ENCODE data around the gene RIC8A.

Gene RIC8A

DNA sequence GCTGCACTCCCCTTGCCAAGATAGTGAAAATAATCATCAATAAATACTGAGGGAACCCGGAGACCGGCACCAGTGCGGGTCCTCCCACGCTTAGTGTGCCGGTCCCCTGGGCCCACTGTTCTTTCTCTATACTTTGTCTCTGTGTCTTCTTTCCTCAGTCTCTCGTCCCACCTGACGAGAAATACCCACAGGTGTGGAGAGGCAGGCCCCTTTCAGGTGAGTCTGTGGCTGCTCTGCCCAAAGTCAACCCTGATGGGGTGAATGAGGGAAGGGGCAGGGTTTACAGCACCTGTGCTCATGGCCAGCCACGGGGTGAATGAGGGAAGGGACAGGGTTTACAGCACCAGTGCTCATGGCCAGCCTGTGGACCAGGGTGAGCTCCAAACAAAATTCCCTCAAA, 5.0 kb upstream of the RIC8A start:
- Histone ChIP-seq H3K9me3 (ENCODE audit: insufficient read depth, low read depth, low read length) (no peaks in the 10 kb centered on the region), H3K9ac (ENCODE audit: low read depth, low read length, poor library complexity, severe bottlenecking) (no peak overlapping the region), H3K27me3 (ENCODE audit: insufficient read depth, low read length, poor library complexity, severe bottlenecking) (no peaks in the 10 kb centered on the region), H4K20me1 (ENCODE audit: insufficient read depth, low read length, poor library complexity, severe bottlenecking) (peaks cover 14% of the 10 kb centered on the region), H3K9me2 (replicated peaks; ENCODE audit: low read depth, low read length) (no peaks in the 10 kb centered on the region), H3F3A (ENCODE audit: low read depth) (peaks cover under 1% of the 10 kb centered on the region; the same call in 1 of the 2 replicates), H2AFZ (ENCODE audit: low read length) (no peak overlapping the region), H3K4me1 (ENCODE audit: insufficient read depth, low read length, poor library complexity, severe bottlenecking) (peaks cover 40% of the 10 kb centered on the region), H3K79me2 (ENCODE audit: insufficient read depth, low read length) (peaks cover 29% of the 10 kb centered on the region), H3K4me3 (ENCODE audit: low read length, poor library complexity, severe bottlenecking) (no peak overlapping the region), H3K36me3 (ENCODE audit: insufficient read depth, low read length) (no peaks in the 10 kb centered on the region), H3K4me2 (ENCODE audit: low read depth, low read length, poor library complexity, severe bottlenecking) (no peak overlapping the region)
- no peak for TF ChIP-seq EZH2phosphoT487 (IDR thresholded peaks at IDR 0.05; ENCODE audit: borderline replicate concordance)
- TF ChIP-seq, protein P1, sequence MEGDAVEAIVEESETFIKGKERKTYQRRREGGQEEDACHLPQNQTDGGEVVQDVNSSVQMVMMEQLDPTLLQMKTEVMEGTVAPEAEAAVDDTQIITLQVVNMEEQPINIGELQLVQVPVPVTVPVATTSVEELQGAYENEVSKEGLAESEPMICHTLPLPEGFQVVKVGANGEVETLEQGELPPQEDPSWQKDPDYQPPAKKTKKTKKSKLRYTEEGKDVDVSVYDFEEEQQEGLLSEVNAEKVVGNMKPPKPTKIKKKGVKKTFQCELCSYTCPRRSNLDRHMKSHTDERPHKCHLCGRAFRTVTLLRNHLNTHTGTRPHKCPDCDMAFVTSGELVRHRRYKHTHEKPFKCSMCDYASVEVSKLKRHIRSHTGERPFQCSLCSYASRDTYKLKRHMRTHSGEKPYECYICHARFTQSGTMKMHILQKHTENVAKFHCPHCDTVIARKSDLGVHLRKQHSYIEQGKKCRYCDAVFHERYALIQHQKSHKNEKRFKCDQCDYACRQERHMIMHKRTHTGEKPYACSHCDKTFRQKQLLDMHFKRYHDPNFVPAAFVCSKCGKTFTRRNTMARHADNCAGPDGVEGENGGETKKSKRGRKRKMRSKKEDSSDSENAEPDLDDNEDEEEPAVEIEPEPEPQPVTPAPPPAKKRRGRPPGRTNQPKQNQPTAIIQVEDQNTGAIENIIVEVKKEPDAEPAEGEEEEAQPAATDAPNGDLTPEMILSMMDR (conservative IDR thresholded peaks at IDR 0.05; ENCODE audit: low read length), result no peak

DNA sequence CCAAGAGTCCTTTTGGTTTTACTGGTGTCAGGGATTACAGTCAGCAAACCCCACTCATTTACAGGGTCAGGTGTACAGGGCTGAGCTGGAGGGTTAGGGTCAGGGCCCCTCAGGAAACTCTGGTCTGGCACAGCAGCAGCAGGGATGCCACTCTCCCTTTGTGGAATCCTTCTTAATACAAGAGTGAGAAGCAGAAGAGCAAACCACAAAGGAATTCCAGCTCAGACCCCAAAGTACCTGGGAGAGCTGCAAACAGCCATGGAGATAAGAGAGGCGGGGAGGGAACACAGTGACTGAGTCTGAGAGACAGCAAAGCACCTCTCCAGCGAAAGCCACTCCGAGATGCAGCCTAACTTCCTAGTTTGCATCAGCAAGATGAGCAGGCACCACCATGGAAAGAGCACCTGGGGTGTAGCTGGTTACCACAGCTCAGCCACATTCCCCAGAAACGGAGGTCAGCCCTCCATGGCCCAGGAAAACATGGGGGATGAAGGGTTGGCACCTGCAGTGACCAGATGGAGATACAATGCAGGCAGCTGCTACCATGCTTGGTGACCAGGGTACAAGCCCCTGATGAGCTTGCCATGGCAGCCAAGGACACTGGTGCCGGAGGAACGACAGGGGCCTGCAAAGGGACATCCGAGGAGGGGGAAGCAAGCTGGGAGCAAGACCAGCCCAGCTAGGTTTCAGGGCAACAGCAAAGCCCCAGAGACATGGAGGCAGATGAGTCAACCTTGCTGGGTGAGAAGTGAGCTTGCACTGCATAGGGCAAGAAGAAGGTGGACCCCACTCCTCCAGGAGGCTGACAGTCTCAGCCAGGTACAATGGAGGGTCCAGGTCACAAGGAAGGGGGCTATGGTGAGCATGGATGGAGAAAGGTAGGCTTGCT, 4.2 kb upstream of the RIC8A start:
- TF ChIP-seq, protein P1 (conservative IDR thresholded peaks at IDR 0.05; ENCODE audit: low read length), result no peak
- no peak for TF ChIP-seq EZH2phosphoT487 (IDR thresholded peaks at IDR 0.05; ENCODE audit: borderline replicate concordance)
- H3F3A ChIP-seq (ENCODE audit: low read depth), result peaks cover 5% of the 10 kb centered on the region
- no peaks in the 10 kb centered on the region for H3K27me3 ChIP-seq (ENCODE audit: insufficient read depth, low read length, poor library complexity, severe bottlenecking)
- no peak overlapping the region for H3K4me3 ChIP-seq (ENCODE audit: low read length, poor library complexity, severe bottlenecking)
- no peak overlapping the region for H2AFZ ChIP-seq (ENCODE audit: low read length)
- no peaks in the 10 kb centered on the region for H3K36me3 ChIP-seq (ENCODE audit: insufficient read depth, low read length)
- peaks cover 32% of the 10 kb centered on the region for H3K79me2 ChIP-seq (ENCODE audit: insufficient read depth, low read length)
- H4K20me1 ChIP-seq (ENCODE audit: insufficient read depth, low read length, poor library complexity, severe bottlenecking), result peaks cover 14% of the 10 kb centered on the region
- peaks cover 40% of the 10 kb centered on the region for H3K4me1 ChIP-seq (ENCODE audit: insufficient read depth, low read length, poor library complexity, severe bottlenecking)
- H3K9me2 ChIP-seq (replicated peaks; ENCODE audit: low read depth, low read length), result no peaks in the 10 kb centered on the region
- H3K9ac ChIP-seq (ENCODE audit: low read depth, low read length, poor library complexity, severe bottlenecking), result no peak overlapping the region
- H3K4me2 ChIP-seq (ENCODE audit: low read depth, low read length, poor library complexity, severe bottlenecking), result peak overlapping the region; percentile 9
- no peaks in the 10 kb centered on the region for H3K9me3 ChIP-seq (ENCODE audit: insufficient read depth, low read depth, low read length)

DNA sequence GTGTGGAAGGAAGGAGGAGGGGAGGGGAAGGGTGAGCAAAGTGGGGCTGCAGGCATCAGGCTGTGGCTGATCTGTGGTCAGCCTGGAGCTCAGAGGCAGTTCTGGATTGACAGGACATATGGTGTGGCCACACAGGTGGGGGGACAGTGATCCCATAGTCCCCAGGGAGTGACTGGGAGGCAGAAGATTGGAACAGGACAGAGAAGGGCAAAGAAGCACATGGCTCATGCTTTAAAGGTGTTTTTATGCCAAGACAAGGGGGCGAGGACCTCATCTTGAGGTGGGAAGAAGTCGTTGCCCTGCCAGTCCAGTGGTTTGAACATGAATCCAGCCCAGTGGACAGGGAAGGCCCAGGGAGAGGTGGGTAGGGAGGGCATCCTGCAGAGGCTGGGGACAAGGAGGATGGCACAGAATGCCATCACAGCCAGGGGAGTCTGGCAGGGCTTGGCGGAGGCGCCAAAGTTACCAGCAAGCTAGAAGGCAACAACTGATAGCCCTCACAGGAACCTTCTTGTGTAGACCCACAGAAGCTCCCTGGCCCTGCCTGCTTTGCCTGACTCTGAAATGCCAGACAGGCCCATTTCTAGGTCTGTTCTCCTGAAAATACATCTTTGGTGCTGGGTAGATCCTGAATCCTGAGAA, 3.4 kb upstream of the RIC8A start:
- peaks cover 40% of the 10 kb centered on the region for H3K4me1 ChIP-seq (ENCODE audit: insufficient read depth, low read length, poor library complexity, severe bottlenecking)
- H3K79me2 ChIP-seq (ENCODE audit: insufficient read depth, low read length), result peaks cover 36% of the 10 kb centered on the region
- peaks cover 14% of the 10 kb centered on the region for H4K20me1 ChIP-seq (ENCODE audit: insufficient read depth, low read length, poor library complexity, severe bottlenecking)
- H3K9me2 ChIP-seq (replicated peaks; ENCODE audit: low read depth, low read length), result no peaks in the 10 kb centered on the region
- H3K36me3 ChIP-seq (ENCODE audit: insufficient read depth, low read length), result no peaks in the 10 kb centered on the region
- no peak overlapping the region for H3K4me3 ChIP-seq (ENCODE audit: low read length, poor library complexity, severe bottlenecking)
- peaks cover 5% of the 10 kb centered on the region for H3F3A ChIP-seq (ENCODE audit: low read depth)
- H3K27me3 ChIP-seq (ENCODE audit: insufficient read depth, low read length, poor library complexity, severe bottlenecking), result no peaks in the 10 kb centered on the region
- no peak overlapping the region for H3K9ac ChIP-seq (ENCODE audit: low read depth, low read length, poor library complexity, severe bottlenecking)
- no peak overlapping the region for H2AFZ ChIP-seq (ENCODE audit: low read length)
- no peaks in the 10 kb centered on the region for H3K9me3 ChIP-seq (ENCODE audit: insufficient read depth, low read depth, low read length)
- TF ChIP-seq, protein P1 (conservative IDR thresholded peaks at IDR 0.05; ENCODE audit: low read length), result no peak
- TF ChIP-seq EZH2phosphoT487 (IDR thresholded peaks at IDR 0.05; ENCODE audit: borderline replicate concordance), result no peak
- H3K4me2 ChIP-seq (ENCODE audit: low read depth, low read length, poor library complexity, severe bottlenecking), result peak overlapping the region; percentile 9
